Measurements from ENCODE around the gene DIPK2B.

DNA sequence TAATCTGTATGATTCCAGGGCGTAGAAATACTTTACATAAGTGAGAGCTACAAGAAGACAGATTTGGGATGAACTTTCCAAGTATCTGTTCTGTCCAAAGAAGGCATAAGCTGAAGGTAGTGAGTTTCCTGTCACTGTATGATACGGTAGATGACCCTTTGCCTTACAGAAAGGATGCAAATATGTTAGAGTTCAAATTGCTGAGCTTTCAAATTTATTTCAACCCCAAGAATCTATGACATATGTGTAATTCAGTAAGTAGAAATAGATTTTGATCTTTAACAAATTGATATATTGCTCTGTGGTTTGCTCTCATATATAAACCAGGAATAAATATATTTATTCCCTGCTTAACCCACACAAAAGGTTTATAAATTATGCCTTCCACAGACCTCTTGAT, 16.5 kb downstream of the DIPK2B start:
- no peak for TF ChIP-seq GATA3 (IDR thresholded peaks at IDR 0.05; ENCODE audit: low read depth, low read length)
- TF ChIP-seq GATA2 (IDR thresholded peaks at IDR 0.05; ENCODE audit: low read depth, low read length), result no peak
